Breast epithelium (tissue), 4 donors: ENCODE measurements around the gene RYR3. TPM values are rescaled to one million over a fixed set of nuclear protein-coding genes. Genes with fewer than 3 reads are reported as not detected.

Experiments used
- DNase-seq, 2 donors: peaks; one replicate each; pipeline ENCODE4 v3.0.0-alpha.2; 2019; ENCODE audit warnings: low spot score in 2 of 2
- H3K27ac ChIP-seq, 2 donors: fragments of 200-600 bp; sonication (generic) in 1 of 2; one replicate each; pipeline ENCODE4 v1.5.1; 2016 to 2019; ENCODE audit warnings: mild to moderate bottlenecking in 1 of 2
- H3K27me3 ChIP-seq, 2 donors: fragments of 200-600 bp; sonication (generic) in 1 of 2; one replicate each; pipeline versions ENCODE4 v1.5.1 to v1.6.0; 2017 to 2019; ENCODE audit warnings: control low read depth in 1 of 2, mild to moderate bottlenecking in 1 of 2
- H3K36me3 ChIP-seq: fragments of 200-600 bp; one replicate; pipeline ENCODE4 v1.5.1; 2019
- H3K4me1 ChIP-seq, 2 donors: fragments of 200-600 bp; sonication (generic); one replicate each; pipeline ENCODE4 v1.5.1; 2016 to 2019; ENCODE audit warnings: control low read depth in 1 of 2
- H3K4me3 ChIP-seq, 3 donors: fragments of 200-600 bp; sonication (generic); 1 replicate in 2 of 3; 2 replicates in 1 of 3; pipeline ENCODE4 v1.5.1; 2016 to 2019; ENCODE audit warnings: mild to moderate bottlenecking in 3 of 3, moderate library complexity in 2 of 3
- H3K9me3 ChIP-seq, 2 donors: fragments of 200-600 bp; sonication (generic) in 1 of 2; one replicate each; pipeline ENCODE4 v1.5.1; 2016 to 2019; ENCODE audit warnings: control low read depth in 1 of 2
- CTCF ChIP-seq, 3 donors: fragments of 450-650 bp; IDR thresholded peaks; one replicate each; pipeline ENCODE4 v1.5.1; 2016 to 2017; ENCODE audit warnings: antibody characterized with exemption in 3 of 3, mild to moderate bottlenecking in 3 of 3, moderate library complexity in 3 of 3
- POLR2A ChIP-seq: fragments of 450-650 bp; IDR thresholded peaks from one replicate; pipeline ENCODE4 v1.6.1; 2016; ENCODE audit warnings: antibody characterized with exemption, mild to moderate bottlenecking, moderate library complexity
- POLR2AphosphoS5 ChIP-seq, 3 donors: sonication (generic); formaldehyde crosslinking; IDR thresholded peaks; one replicate each; pipeline ENCODE4 v1.6.1; 2017; ENCODE audit warnings: antibody characterized with exemption in 3 of 3
- intact Hi-C: fragments of 100-400 bp; cut with DNase I; formaldehyde crosslinking; loops from one replicate; pipeline ENCODE4 v1.15.1; 2023; ENCODE audit warnings: low total_unique reads
- total RNA-seq, 3 donors: library from RNA; depleted of rRNA; stranded (reverse); fragments of >200 nt; gene quantifications; one replicate each; pipeline ENCODE4 v1.1.0, GENCODE V29; 2016

Gene RYR3
- total RNA-seq, 3 donors from 2014 or later, result 1.8 to 4.2 (median 2.6) TPM

- DNase-seq, result no peak
- H3K4me3 ChIP-seq, result no peak overlapping the region
- TF ChIP-seq CTCF (IDR thresholded peaks at IDR 0.05) (no peak), POLR2AphosphoS5 (IDR thresholded peaks at IDR 0.05) (no peak), POLR2A (no peak)
- H3K36me3 ChIP-seq, result no peaks in the 10 kb centered on the region
- H3K9me3 ChIP-seq, result no peaks in the 10 kb centered on the region
- H3K27ac ChIP-seq, result no peak overlapping the region
- no peaks in the 10 kb centered on the region for H3K27me3 ChIP-seq
- no peaks in the 10 kb centered on the region for H3K4me1 ChIP-seq
- intact Hi-C loops, result no loop called here
These were observed 431.5 kb downstream of the RYR3 start for GRCh38 chr15:33742306-33742705.

- intact Hi-C loops, result no loop called here
- Histone ChIP-seq H3K27ac (no peak overlapping the region), H3K27me3 (no peaks in the 10 kb centered on the region), H3K4me3 (no peak overlapping the region), H3K36me3 (no peaks in the 10 kb centered on the region), H3K9me3 (no peaks in the 10 kb centered on the region), H3K4me1 (no peaks in the 10 kb centered on the region)
- no peak for DNase-seq
- TF ChIP-seq POLR2A (no peak), CTCF (IDR thresholded peaks at IDR 0.05) (no peak), POLR2AphosphoS5 (IDR thresholded peaks at IDR 0.05) (no peak)
These were observed 432.0 kb downstream of the RYR3 start for GRCh38 chr15:33742800-33743199.

GRCh38 chr15:33746203-33746602 lies 435.4 kb downstream of the RYR3 start:
- H3K27me3 ChIP-seq, result no peaks in the 10 kb centered on the region
- TF ChIP-seq CTCF (IDR thresholded peaks at IDR 0.05), result no peak
- no peak for TF ChIP-seq POLR2A
- TF ChIP-seq POLR2AphosphoS5 (IDR thresholded peaks at IDR 0.05), result no peak
- intact Hi-C loops, result no loop called here
- no peak overlapping the region for H3K4me3 ChIP-seq
- no peak overlapping the region for H3K27ac ChIP-seq
- peak in 1 of 2 donors; percentile 68 for DNase-seq
- H3K36me3 ChIP-seq, result no peaks in the 10 kb centered on the region
- no peaks in the 10 kb centered on the region for H3K9me3 ChIP-seq
- H3K4me1 ChIP-seq, result no peaks in the 10 kb centered on the region

GRCh38 chr15:33753012-33753411 lies 442.2 kb downstream of the RYR3 start:
- no peak overlapping the region for H3K4me3 ChIP-seq
- no peaks in the 10 kb centered on the region for H3K4me1 ChIP-seq
- no peak for DNase-seq
- no peaks in the 10 kb centered on the region for H3K27me3 ChIP-seq
- H3K27ac ChIP-seq, result no peak overlapping the region
- intact Hi-C loops, result no loop called here
- TF ChIP-seq POLR2A (no peak), CTCF (IDR thresholded peaks at IDR 0.05) (no peak), POLR2AphosphoS5 (IDR thresholded peaks at IDR 0.05) (no peak)
- H3K9me3 ChIP-seq, result no peaks in the 10 kb centered on the region
- H3K36me3 ChIP-seq, result no peaks in the 10 kb centered on the region

GRCh38 chr15:33754242-33754641 lies 443.5 kb downstream of the RYR3 start:
- TF ChIP-seq POLR2AphosphoS5 (IDR thresholded peaks at IDR 0.05) (no peak), POLR2A (no peak), CTCF (IDR thresholded peaks at IDR 0.05) (no peak)
- intact Hi-C loops, result no loop called here
- Histone ChIP-seq H3K4me1 (no peaks in the 10 kb centered on the region), H3K9me3 (no peaks in the 10 kb centered on the region), H3K27ac (no peak overlapping the region), H3K27me3 (no peaks in the 10 kb centered on the region), H3K36me3 (no peaks in the 10 kb centered on the region), H3K4me3 (no peak overlapping the region)
- no peak for DNase-seq
